ENCODE data around the gene QDPR.
"Not testable (repeated sequence)": the region's sequence is repeated elsewhere in the genome, so short reads cannot be mapped to it uniquely, and the experiment has no call there.

QDPR gene

GRCh38 chr4:17491196-17491595 lies 20.7 kb downstream of the QDPR start:
- no peak for DNase-seq (ENCODE audit: low read depth in 2 of 2)

DNA sequence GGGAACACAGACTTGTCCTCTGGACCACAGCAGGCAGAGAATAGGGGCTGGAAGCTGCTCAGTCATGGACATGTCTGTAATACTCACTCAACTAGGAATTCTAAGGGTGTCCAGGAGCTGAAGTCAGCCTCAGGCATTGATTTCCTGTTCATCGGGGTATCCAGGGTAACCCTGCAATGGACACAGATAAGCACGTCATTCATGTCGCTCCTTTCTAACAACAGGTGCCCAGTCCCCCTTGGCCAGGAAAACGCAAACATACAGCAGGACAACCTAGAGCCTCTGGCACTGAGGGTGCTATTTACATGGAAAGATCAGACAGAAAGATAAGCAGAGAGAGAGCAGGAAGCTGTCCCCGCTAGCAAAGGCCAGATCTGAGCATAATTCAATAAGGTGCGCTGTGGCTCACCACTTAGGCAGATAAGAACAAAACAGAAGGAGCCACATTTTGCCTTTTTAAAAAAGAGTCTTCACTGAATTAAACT lies 21.3 kb downstream of the QDPR start:
- DNase-seq (ENCODE audit: low read depth in 2 of 2) = no peak

DNA sequence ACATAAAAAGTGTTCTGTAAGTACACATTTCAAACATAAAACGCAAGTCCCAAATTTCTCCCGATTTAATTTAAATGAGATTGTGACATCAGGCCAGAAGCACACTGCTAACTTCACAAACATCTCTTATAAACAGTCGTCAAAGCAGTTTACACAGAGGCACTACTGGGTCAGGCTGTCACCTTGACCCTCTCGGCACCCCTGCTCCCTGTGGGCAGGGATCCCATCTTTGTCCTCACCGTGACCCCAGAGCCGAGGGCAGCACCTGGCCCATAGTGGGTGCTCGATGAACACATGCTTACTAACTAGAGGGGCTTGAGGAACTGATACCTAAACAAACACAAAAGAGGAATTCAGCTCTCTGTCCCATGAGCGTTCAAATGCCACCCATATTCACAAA lies 22.2 kb downstream of the QDPR start:
- DNase-seq (ENCODE audit: low read depth in 2 of 2) = no peak

DNA sequence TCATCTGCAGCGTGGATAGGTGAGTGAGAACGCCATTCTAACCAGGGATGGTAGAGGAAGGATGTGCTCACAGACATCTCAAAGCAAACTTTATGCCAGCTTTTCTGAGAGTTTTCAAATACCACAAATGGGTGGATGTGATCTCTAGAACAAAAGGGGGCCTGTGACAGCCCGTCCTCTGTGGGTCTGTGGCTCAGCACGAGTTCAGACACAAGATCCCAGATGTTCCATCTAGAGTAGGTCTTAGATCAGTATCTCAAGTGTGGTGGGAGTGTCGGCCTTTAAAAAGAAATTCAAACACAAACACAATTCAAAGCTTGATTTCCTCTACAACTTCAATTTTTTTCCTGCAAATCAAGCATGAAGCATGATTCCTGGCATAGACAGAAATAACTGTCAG lies 22.8 kb downstream of the QDPR start:
- DNase-seq (ENCODE audit: low read depth in 2 of 2) = no peak

DNA sequence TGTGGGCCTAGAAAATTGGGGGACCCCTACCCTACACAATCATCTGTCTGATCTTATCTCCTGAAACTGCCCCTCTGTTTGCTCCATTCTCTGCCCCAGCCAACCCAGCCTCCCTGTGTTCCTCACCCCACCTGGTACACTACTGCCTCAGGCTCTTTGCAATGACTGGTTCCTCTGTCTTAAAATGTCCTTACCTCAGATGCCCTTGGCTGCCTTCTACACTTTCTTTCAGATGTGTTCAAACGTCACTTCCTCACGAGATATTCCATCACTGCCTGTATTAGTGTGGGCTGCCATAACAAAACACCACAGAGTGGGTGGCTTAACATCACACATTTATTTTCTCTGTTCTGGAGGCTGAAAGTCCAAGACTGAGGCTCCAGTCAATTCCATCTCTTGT lies 29.2 kb downstream of the QDPR start:
- no peak for DNase-seq (ENCODE audit: low read depth in 2 of 2)

- no peak for DNase-seq (ENCODE audit: low read depth in 2 of 2)
Observed at GRCh38 chr4:17480955-17481354, 30.9 kb downstream of the QDPR start.

DNA sequence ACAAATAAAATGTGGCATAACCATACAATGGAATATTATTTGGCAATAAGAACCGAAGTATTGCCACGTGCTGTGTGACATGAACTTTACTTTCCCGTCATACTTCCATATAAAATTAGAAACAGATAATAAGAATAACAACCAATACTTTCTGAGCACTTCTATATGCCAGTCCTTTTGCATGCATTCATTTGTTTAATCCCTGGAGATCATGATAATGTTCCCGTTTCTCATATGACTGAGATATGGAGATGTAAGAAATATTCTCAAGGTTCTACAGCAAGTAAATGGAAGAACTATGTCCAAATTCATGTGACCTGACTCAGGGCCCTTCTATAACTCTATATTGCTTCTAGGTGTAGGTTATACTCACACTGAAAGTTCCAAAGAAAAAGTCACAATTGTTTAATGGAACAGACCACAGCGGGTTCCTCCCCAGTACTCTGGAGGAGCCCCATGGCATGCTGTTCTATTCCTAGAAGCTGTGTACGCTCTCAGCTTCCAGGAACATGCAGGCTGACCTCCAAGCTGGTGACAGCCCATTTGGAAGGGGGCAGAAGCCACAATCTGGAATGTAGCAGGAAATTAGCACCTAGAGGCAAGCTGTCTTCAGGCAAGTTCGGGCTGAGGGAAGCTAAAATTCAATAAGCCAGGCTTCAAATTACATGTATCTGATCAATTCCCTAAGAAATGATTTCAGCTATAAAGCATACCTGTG lies 31.5 kb downstream of the QDPR start:
- DNase-seq (ENCODE audit: low read depth in 2 of 2) = no peak

- no peak for DNase-seq (ENCODE audit: low read depth in 2 of 2)
Observed at GRCh38 chr4:17477774-17478472, 34.0 kb downstream of the QDPR start.

DNA sequence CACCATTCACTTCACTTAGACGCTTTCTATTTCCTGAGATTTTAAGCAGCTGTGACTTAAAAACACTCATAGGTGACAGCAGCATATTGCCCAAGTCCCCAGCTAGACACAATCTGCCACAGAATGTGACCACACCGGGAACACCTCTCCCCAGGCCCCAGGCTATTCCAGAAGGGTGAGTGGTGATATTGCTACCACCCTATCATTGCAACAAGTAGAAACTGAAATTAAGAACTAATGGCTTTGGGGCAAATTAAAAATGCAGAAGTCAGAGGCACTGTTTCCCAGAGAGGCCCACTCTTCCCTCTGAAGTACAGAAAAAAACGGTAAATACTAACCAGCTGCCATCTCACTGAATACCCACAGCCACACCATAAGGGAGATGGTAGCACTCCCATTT lies 35.0 kb downstream of the QDPR start:
- DNase-seq (ENCODE audit: low read depth in 2 of 2) = no peak

GRCh38 chr4:17475481-17475880 lies 36.4 kb downstream of the QDPR start:
- no peak for DNase-seq (ENCODE audit: low read depth in 2 of 2)

GRCh38 chr4:17469931-17470674 lies 41.8 kb downstream of the QDPR start:
- DNase-seq (ENCODE audit: low read depth in 2 of 2) = no peak

- DNase-seq (ENCODE audit: low read depth in 2 of 2) = no peak
Observed at GRCh38 chr4:17468619-17469221, 43.2 kb downstream of the QDPR start.

DNA sequence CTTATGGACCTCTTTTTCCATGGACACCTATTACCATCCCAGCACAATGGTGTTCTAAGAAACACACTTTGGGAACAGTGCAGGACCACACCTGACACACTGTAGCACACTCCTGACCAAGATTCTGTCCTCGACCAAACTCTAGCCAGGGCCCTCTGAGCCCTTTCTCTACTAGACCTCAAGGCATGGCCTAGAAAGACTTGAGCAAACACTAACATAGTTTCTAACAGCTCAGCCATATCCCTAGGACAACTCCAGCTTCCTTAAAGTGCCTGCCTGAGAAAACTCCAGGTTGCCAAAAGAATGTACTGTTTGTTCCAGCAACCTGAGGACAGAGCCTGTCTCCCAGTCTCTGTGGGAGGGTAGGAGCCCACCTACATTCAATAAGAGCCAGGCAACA lies 48.3 kb downstream of the QDPR start:
- no peak for DNase-seq (ENCODE audit: low read depth in 2 of 2)

DNA sequence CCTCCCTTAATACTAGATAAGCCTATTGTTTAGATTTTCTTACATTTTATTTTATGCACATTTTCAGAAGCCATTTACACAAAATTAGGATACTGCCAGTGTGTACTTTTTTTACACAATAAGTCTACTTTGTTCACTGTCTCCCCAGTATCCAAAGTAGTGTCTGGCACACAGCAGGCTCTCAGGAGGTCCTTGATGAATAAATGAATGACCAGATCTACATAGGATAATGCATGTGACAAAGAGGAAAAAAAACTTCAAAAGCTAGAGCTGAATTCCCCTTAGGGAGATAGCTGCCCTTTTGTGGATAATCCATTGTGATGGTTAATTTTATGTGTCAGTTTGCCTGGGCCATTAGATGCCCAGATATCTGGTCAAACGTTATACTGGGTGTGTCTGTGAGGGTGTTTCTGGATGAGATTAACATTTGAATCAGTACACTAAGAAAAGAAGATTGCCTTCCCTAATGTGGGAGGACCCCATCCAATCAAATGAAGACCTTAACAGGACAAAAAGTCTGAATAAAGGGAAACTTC lies 61.6 kb downstream of the QDPR start:
- no peak for DNase-seq (ENCODE audit: low read depth in 2 of 2)

DNA sequence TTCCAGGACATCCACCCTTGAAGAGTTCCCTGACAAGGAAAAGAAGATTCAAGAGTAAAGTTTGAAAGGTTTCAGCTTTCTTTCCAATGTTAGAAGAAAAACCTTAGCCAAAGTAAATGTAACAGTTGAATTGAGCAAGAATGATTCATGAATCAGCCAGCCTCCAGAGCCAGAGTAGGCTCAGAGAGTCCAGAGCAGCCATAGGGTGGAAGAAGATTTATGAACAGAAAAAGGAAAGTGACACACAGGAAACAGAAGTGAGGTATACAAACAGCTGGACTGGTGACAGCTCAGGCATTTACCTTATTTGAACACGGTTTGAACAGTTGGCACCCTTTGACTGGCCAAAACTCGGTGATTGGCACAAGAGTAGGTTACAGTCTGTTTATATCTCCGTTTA lies 63.2 kb downstream of the QDPR start:
- no peak for DNase-seq (ENCODE audit: low read depth in 2 of 2)

- DNase-seq (ENCODE audit: low read depth in 2 of 2) = peak in 1 of 2 donors; percentile 33
Observed at GRCh38 chr4:17447675-17448298, 64.1 kb downstream of the QDPR start.

- DNase-seq (ENCODE audit: low read depth in 2 of 2) = no peak
Observed at GRCh38 chr4:17447056-17447455, 64.8 kb downstream of the QDPR start.

DNA sequence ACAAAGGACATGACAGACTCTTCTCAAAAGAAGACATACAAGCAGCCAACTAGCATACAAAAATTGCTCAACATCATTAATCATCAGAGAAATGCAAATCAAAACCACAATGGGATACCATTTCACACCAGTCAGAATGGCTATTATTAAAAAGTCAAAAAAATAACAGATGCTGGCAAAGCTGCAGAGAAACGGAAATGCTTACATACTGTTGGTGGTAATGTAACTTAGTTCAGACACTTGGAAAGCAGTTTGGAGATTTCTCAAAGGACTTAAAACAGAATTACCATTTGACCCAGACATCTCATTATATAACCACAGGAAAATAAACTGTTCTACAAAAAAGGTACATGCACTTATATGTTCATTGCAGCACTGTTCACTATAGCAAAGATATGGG lies 69.4 kb downstream of the QDPR start:
- DNase-seq (ENCODE audit: low read depth in 2 of 2) = not testable (repeated sequence)

- no peak for DNase-seq (ENCODE audit: low read depth in 2 of 2)
Observed at GRCh38 chr4:17437396-17437795, 74.5 kb downstream of the QDPR start.

DNA sequence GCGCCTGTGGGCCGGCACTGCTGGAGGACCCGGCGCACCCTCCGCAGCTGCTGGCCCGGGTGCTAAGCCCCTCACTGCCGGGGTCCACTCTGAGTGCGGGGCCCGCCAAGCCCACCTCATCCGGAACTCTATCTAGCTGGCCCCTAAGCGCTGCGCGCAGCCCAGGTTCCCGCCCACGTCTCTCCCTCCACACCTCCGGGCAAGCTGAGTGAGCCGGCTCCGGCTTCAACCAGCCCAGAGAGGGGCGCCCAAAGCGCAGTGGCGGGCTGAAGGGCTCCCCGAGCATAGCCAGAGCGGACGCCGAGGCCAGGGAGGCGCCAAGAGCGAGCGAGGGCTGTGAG lies 75.2 kb downstream of the QDPR start:
- DNase-seq (ENCODE audit: low read depth in 2 of 2) = no peak

Measured in stimulated activated CD4-positive, alpha-beta T cell treated with anti-CD3 and anti-CD28 coated beads, Interleukin-15, amount 100 ng/mL, for 48 hours (primary cell).